K562 (cell line): ENCODE results near the gene EIF1. TPM values are rescaled to one million over a fixed set of nuclear protein-coding genes. Genes with fewer than 3 reads are reported as not detected.

Experiments
- ARID1B ChIP-seq: fragments of 450-650 bp; IDR thresholded peaks from 2 replicates; pipeline ENCODE4 v1.6.1; 2016; ENCODE audit warnings: antibody characterized with exemption, mild to moderate bottlenecking, inconsistent platforms
- MCM5 ChIP-seq: fragments of 450-650 bp; IDR thresholded peaks from 2 replicates; pipeline ENCODE4 v1.6.1; 2016; ENCODE audit warnings: low read depth
- MCM7 ChIP-seq, 2 experiments: fragments of 450-650 bp; IDR thresholded peaks; 2 replicates each; pipeline ENCODE4 v1.6.1; 2016 to 2018
- MTA3 ChIP-seq: fragments of 450-650 bp; formaldehyde crosslinking; IDR thresholded peaks from 2 replicates; pipeline ENCODE4 v1.6.1; 2017; ENCODE audit warnings: mild to moderate bottlenecking, borderline replicate concordance
- REST ChIP-seq, 2 experiments: fragments of 450-650 bp; formaldehyde crosslinking in 1 of 2; IDR thresholded peaks; 2 replicates each; pipeline versions ENCODE4 v1.4.0 to v1.6.1; 2014 to 2020; ENCODE audit warnings: mild to moderate bottlenecking in 2 of 2, borderline replicate concordance in 1 of 2, low read depth in 1 of 2
- SAFB ChIP-seq: fragments of 200-400 bp; formaldehyde crosslinking; IDR thresholded peaks from 2 replicates; pipeline ENCODE4 v1.6.1; 2017; ENCODE audit warnings: low read depth, low read length, borderline replicate concordance
- SMARCA5 ChIP-seq: fragments of 450-650 bp; IDR thresholded peaks from 2 replicates; pipeline ENCODE4 v1.6.1; 2016
- SMC3 ChIP-seq: conservative IDR thresholded peaks from 2 replicates; pipeline ENCODE4 v1.6.1; 2011; ENCODE audit warnings: low read depth, low read length, improper control_type of control experiment; ENCODE audit not compliant: insufficient read depth
- SRF ChIP-seq, 2 experiments: fragments of 250-450, 450-650 bp in 1 of 2; sonication (Bioruptor Pico) in 1 of 2; sonication (generic) in 1 of 2; formaldehyde crosslinking; IDR thresholded peaks; 2 replicates each; pipeline versions ENCODE4 v1.5.0 to v1.5.1; 2020 to 2022; ENCODE audit warnings: mild to moderate bottlenecking in 1 of 2, missing genetic modification reagents in 1 of 2
- UBTF ChIP-seq, 2 experiments: IDR thresholded peaks; 2 replicates each; pipeline ENCODE4 v1.6.1; 2012; ENCODE audit warnings: improper control_type of control experiment in 2 of 2, low read depth in 2 of 2, low read length in 2 of 2, borderline replicate concordance in 1 of 2
- ZBTB2 ChIP-seq: fragments of 450-650 bp; IDR thresholded peaks from 2 replicates; pipeline ENCODE4 v1.6.1; 2016; ENCODE audit warnings: antibody characterized with exemption
- ZBTB7A ChIP-seq: IDR thresholded peaks from 2 replicates; pipeline ENCODE4 v1.6.1; 2011; ENCODE audit warnings: low read depth, mild to moderate bottlenecking, low read length, moderate library complexity, borderline replicate concordance; ENCODE audit not compliant: control insufficient read depth
- polyA plus RNA-seq, 8 experiments: library from polyadenylated mRNA; depleted of rRNA in 4 of 8; stranded (reverse) in 5 of 8; unstranded in 3 of 8; fragments of >200 nt; fragmentation: Nextera tagmentation in 2 of 8; fragmentation: Illumina TruSeq in 1 of 8; extraction: Ambion mirVana in 2 of 8; extraction: Trizol in 1 of 8; gene quantifications; 2 replicates each; pipeline versions ENCODE4 v1.2.1 to v1.2.3, GENCODE V29; 2011 to 2014; ENCODE audit warnings: inconsistent platforms in 1 of 8, missing spikeins in 1 of 8
- total RNA-seq, 7 experiments: library from RNA; depleted of rRNA in 6 of 7; stranded (reverse); fragments of >200 nt in 6 of 7; fragmentation: Illumina TruSeq in 2 of 7; extraction: Trizol in 2 of 7; gene quantifications; 2 replicates each; pipeline versions ENCODE4 v1.2.1 to v1.2.3, GENCODE V29; 2011 to 2021; ENCODE audit warnings: low replicate concordance in 1 of 7

The EIF1 gene
- total and polyA plus RNA-seq, 9 of the 15 experiments (the other 6 are each of a cell fraction or from before 2014, with no cell fraction given): 67.0 to 1,204 (median 320) TPM

DNA sequence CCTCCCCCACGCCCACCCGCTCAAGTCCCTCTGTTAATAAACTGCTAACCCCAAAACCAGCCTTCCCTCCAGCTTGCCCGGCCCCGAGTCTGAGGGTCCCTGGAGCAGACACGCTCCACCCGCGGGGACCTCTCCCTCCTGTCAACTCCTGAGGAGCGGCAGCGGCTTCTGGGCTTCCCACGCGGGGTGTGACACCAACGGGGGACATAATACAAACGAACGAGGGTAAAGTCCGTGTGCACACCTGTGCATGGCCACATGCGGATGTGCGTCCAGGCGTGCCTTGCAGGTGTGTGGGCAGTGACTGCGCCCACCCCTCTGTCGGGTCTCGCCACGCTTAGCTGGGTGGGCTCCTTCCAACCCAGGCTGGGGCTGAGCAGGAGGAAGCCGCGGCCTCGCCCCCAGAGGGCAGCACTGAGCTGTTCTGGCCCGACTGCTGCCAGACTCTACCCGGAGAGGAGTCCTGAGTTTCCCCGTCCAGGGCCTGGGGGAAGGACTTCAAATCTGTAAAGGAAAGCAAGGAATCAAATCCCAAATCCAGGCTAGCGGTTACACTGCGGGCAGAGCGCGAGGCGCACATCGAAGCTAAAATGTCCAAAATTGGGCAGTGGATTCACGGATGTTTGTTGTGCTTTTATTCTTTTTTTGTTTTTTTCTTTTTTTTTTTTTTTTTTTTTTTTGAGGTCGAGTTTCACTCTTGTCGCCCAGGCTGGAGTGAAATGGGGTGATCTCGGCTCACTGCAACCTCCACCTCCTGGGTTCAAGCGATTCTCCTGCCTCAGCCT is 40.1 kb upstream of the EIF1 start (continued):
- TF ChIP-seq MCM5: no peak
- TF ChIP-seq SAFB: peak; percentile 80; the same call in 1 of the 2 replicates
- TF ChIP-seq SMC3: peak; percentile 71; the same call in 1 of the 2 replicates
- TF ChIP-seq SMARCA5: no peak
- no peak for TF ChIP-seq MCM7 (IDR thresholded peaks at IDR 0.05)
- peak; percentile 79; the same call in 1 of the 2 replicates for TF ChIP-seq REST (IDR thresholded peaks at IDR 0.05; ENCODE audit: borderline replicate concordance)
- no peak for TF ChIP-seq REST (CRISPR knock-in tag; IDR thresholded peaks at IDR 0.05; ENCODE audit: low read depth)
- TF ChIP-seq ARID1B: 0 out of 2 replicates have a peak, but pooled peaks have one; percentile 9
- peak in 1 of 2 experiments; percentile 54; a peak in 1 of 4 replicates for TF ChIP-seq SRF (CRISPR knock-in tag; IDR thresholded peaks at IDR 0.05)
- peak; percentile 30; the same call in 1 of the 2 replicates for TF ChIP-seq MTA3
- TF ChIP-seq UBTF (IDR thresholded peaks at IDR 0.05; ENCODE audit: borderline replicate concordance in 1 of 2, low read depth in 2 of 2, low read length in 2 of 2): 0 out of 4 replicates have a peak, but pooled peaks of 1 of the 2 experiments have one; percentile 46
- TF ChIP-seq ZBTB2: 0 out of 2 replicates have a peak, but pooled peaks have one; percentile 17
- 0 out of 2 replicates have a peak, but pooled peaks have one; percentile 19 for TF ChIP-seq ZBTB7A
